Activated CD4-positive, alpha-beta T cell treated with anti-CD3 and anti-CD28 coated beads, Interleukin-2, amount 50 U/mL, for 24 hours (primary cell): ENCODE measurements around the gene OCIAD2.
A peak's percentile ranks its signal among the peaks of the same experiment; 100 is the strongest.
"Not testable (repeated sequence)": the region's sequence is repeated elsewhere in the genome, so short reads cannot be mapped to it uniquely, and the experiment has no call there.

Experiments used
- DNase-seq, 2 donors: peaks; one replicate each; pipeline ENCODE4 v3.0.0-alpha.2; 2020; ENCODE audit warnings: low read depth in 1 of 2, low spot score in 1 of 2

OCIAD2 gene

DNA sequence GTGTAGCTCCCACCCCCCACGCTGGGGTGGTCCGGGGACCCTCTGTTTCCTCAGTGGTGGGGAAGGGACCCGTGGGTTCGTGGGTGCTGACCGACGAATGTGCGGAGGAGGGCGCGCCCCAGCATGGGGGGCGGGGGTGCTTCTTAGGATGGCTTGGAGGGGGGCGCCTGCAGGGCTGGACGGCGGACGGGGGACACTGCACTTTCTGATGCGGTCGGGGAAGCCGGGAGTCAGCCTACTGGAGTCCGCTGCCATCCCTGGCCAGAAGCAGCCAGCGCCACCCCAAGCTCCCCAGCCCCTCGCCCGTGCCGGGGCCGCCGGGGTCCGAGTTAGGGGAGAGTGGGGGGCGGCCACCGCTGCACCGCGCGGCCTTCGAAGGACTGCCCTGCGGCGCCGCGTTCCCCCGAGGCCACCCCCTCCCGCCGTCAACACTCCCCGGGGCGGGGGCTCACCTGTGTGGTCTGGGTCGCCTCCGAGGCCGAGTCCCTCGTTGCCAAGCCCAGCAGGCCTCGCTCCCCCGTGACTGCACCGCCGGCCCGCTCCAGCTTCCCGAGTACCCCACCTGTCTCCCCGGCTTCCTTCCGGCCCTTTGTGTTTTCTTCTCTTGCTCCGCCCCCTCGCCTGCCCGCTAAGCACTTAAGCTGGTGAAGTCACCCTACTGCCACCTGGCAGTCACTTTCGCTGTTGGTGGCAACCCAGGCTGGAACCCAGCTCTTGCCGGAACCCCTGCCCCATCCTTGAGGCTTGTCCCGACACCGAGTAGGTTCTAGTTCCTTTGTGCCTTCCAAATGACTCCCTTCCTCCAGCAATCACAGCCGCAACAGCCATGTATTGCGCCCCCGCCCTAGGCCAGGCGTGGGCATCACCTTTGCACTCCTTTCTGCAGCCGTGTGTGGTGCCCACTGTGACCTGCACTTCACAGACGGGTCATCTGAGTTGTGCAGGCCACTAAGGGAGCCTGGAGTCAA lies at the start of gene OCIAD2:
TSS of gene OCIAD2 (minus strand) at position 569 of the 968 bp plus-strand sequence. CDS start 2,225 bp downstream, outside the sequence.
- peak; percentile 37 to 69 for DNase-seq

DNA sequence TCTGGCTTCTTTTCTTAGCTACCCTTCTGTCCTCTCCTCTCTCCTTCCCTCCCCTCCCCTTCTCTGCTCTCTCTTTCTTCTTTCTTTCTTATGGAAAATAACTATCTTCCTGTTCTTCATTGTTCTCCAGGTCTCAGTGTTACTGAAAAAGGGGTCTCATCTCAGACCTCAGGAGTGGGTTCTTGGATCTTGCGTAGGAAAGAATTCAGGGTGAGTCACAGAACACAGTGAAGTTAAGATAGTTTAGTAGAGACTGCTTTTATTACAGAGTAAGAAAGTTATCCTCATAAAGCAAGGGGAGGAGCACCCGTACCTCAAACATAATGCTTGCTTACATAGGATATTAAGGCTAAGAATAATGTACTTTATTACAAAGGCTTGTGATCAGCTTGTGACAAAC lies 47.7 kb upstream of the OCIAD2 start:
- no peak for DNase-seq

GRCh38 chr4:48949518-48950219 lies 43.1 kb upstream of the OCIAD2 start:
- no peak for DNase-seq

GRCh38 chr4:48949086-48949485 lies 42.5 kb upstream of the OCIAD2 start:
- no peak for DNase-seq

DNA sequence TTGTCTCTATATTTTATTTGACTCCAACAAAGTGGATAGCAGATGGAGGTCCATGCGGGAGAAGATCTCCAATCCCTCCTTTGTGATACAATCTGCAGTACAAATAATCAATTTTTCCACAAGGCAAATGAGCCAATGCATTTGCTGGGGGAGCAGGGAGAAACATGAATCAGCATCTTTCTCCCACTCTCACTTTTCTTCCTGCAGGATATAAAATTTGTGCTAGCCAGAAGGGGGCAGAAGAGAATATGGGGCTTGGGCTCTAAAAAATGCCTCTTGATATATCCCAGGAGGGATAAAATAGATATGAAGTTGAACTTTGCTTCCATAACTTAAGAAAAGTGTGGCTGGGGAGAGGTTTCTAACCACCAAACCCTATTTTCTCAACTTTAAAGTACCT lies 41.2 kb upstream of the OCIAD2 start:
- no peak for DNase-seq

DNA sequence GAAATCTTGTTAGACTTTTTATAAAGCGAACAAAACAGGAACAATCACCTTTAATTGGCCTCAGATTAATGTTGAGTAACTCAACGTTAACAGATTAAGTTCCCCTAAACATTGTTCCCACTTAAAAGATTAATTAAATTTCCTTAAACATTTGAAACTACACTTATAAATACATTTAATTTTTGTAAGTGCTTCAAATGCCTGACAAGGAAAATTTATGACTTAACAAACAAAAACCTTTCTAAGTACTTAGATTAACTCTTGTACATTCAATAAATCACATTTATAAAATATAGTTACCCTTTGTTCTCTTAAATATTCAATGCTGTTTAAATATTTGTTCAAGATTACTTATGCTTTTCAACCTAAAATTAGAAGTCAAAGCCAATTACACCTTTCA lies 39.4 kb upstream of the OCIAD2 start:
- no peak for DNase-seq

- DNase-seq: peak in 1 of 2 donors; percentile 14
Observed at GRCh38 chr4:48944756-48945241, 38.2 kb upstream of the OCIAD2 start.

DNA sequence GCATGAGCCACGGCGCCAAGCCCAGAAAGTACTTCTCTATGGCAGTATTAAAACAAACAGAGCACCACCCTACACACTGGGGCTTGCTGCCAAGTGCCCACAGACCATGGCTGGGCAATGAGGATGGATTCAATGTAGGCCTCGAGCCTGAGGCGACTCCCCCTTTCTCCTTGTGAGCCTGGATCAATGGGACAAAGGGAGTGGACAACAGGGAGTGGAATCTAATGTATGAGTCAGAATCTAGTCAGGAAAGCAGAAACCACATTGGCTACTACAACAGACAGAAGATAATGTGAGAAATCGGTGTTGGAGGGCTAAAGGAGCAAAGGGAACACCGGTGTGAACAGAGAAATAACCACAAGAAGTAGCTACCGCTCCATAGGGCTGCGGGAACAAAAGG lies 37.7 kb upstream of the OCIAD2 start:
- no peak for DNase-seq

- no peak for DNase-seq
Observed at GRCh38 chr4:48943387-48943786, 36.8 kb upstream of the OCIAD2 start.

- DNase-seq: no peak
Observed at GRCh38 chr4:48939785-48940184, 33.2 kb upstream of the OCIAD2 start.

DNA sequence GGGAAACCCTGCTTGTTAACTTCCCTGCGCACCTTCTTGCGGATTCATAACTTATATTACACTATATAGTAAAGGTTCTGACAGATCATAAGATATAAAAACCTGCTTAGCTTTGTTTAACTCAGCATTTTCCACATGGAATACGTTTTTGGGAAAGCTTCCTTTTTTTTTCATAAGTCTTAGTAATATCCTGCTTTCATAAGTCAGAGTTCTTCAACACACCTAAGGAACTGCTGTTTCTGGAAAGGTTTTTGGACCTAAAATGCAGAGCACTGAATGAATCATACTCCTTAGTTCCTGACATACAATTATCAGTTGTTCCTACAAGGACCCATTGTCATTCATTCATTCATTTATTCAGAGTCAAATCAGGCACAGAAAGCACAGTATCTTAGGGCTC lies 32.3 kb upstream of the OCIAD2 start:
- no peak for DNase-seq

GRCh38 chr4:48937033-48937432 lies 30.5 kb upstream of the OCIAD2 start:
- DNase-seq: no peak

GRCh38 chr4:48931459-48931858 lies 24.9 kb upstream of the OCIAD2 start:
- no peak for DNase-seq

DNA sequence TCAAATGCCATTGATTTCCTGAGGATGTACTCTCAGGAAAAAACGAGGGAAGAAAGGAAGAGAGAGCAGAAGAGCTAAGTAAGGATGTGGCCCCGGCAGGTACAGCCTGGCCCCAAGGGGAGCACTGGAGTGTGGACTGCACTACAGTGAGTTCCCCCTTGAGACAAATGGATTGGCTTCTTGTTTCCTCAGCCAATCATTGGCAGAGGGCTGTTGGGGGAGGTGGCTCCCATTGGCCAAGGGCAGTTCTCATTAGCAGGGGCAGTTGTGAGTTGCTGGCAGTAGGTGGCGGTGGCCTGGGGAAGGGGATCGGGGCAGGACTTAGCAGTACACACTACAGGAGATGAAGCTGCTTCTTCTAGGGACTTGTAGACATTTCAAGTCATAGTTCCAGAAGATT lies 24.1 kb upstream of the OCIAD2 start:
- DNase-seq: no peak

GRCh38 chr4:48924416-48924815 lies 17.8 kb upstream of the OCIAD2 start:
- DNase-seq: no peak

DNA sequence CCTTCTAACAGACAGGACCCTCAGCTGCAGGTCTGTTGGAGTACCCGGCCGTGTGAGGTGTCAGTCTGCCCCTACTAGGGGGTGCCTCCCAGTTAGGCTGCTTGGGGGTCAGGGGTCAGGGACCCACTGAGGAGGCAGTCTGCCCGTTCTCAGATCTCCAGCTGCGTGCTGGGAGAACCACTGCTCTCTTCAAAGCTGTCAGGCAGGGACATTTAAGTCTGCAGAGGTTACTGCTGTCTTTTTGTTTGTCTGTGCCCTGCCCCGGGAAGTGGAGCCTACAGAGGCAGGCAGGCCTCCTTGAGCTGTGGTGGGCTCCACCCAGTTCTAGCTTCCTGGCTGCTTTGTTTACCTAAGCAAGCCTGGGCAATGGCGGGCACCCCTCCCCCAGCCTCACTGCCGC lies 16.5 kb upstream of the OCIAD2 start:
- not testable (repeated sequence) for DNase-seq

- DNase-seq: no peak
Observed at GRCh38 chr4:48914311-48914710, 7.7 kb upstream of the OCIAD2 start.

GRCh38 chr4:48913346-48913745 lies 6.8 kb upstream of the OCIAD2 start:
- peak in 1 of 2 donors; percentile 8 for DNase-seq

- DNase-seq: no peak
Observed at GRCh38 chr4:48912349-48912748, 5.8 kb upstream of the OCIAD2 start.

- no peak for DNase-seq
Observed at GRCh38 chr4:48910511-48910910, 3.9 kb upstream of the OCIAD2 start.

GRCh38 chr4:48909697-48910096 lies 3.1 kb upstream of the OCIAD2 start:
- DNase-seq: peak; percentile 10 to 72

GRCh38 chr4:48908687-48909086 lies 2.1 kb upstream of the OCIAD2 start:
- no peak for DNase-seq
